HEK293 (cell line): ENCODE measurements around the gene GLB1L2.

ENCODE experiments used
- CTCF ChIP-seq: fragments of 450-650 bp; formaldehyde crosslinking; IDR thresholded peaks from 2 replicates; pipeline ENCODE4 v1.5.1; 2016; ENCODE audit warnings: missing biosample characterization, missing genetic modification characterization
- HOXA7 ChIP-seq: sonication (generic); formaldehyde crosslinking; IDR thresholded peaks from 2 replicates; pipeline ENCODE4 v1.8.1; 2022; ENCODE audit warnings: missing genetic modification reagents, borderline replicate concordance
- SALL2 ChIP-seq: fragments of 450-650 bp; formaldehyde crosslinking; IDR thresholded peaks from 2 replicates; pipeline ENCODE4 v1.5.0; 2017; ENCODE audit warnings: missing biosample characterization, mild to moderate bottlenecking, missing genetic modification characterization, borderline replicate concordance
- SP2 ChIP-seq: fragments of 450-650 bp; formaldehyde crosslinking; IDR thresholded peaks from 2 replicates; pipeline ENCODE4 v1.5.1; 2016; ENCODE audit warnings: missing biosample characterization, missing genetic modification characterization
- ZBTB20 ChIP-seq: fragments of 450-650 bp; formaldehyde crosslinking; IDR thresholded peaks from 2 replicates; pipeline ENCODE4 v1.5.1; 2016; ENCODE audit warnings: missing biosample characterization, missing genetic modification characterization
- ZFP37 ChIP-seq: fragments of 450-650 bp; formaldehyde crosslinking; IDR thresholded peaks from 2 replicates; pipeline ENCODE4 v1.5.1; 2016; ENCODE audit warnings: missing biosample characterization, missing genetic modification characterization
- ZFP69B ChIP-seq: fragments of 450-650 bp; formaldehyde crosslinking; IDR thresholded peaks from 2 replicates; pipeline ENCODE4 v1.5.1; 2016; ENCODE audit warnings: missing biosample characterization, missing genetic modification characterization
- ZNF266 ChIP-seq: fragments of 450-650 bp; formaldehyde crosslinking; IDR thresholded peaks from 2 replicates; pipeline ENCODE4 v1.5.1; 2016; ENCODE audit warnings: missing biosample characterization, missing genetic modification characterization, low read depth
- ZNF280D ChIP-seq: fragments of 450-650 bp; formaldehyde crosslinking; IDR thresholded peaks from 2 replicates; pipeline ENCODE4 v1.5.1; 2016; ENCODE audit warnings: missing biosample characterization, missing genetic modification characterization
- ZNF449 ChIP-seq: fragments of 450-650 bp; formaldehyde crosslinking; IDR thresholded peaks from 2 replicates; pipeline ENCODE4 v1.5.1; 2017; ENCODE audit warnings: missing biosample characterization, mild to moderate bottlenecking, missing genetic modification characterization, moderate library complexity
- ZNF513 ChIP-seq: fragments of 450-650 bp; IDR thresholded peaks from 2 replicates; pipeline ENCODE4 v1.5.1; 2018; ENCODE audit warnings: missing biosample characterization, missing genetic modification characterization
- ZNF548 ChIP-seq: fragments of 450-650 bp; formaldehyde crosslinking; IDR thresholded peaks from 2 replicates; pipeline ENCODE4 v1.5.1; 2016; ENCODE audit warnings: missing biosample characterization, missing genetic modification characterization
- ZNF549 ChIP-seq: fragments of 450-650 bp; IDR thresholded peaks from 2 replicates; pipeline ENCODE4 v1.5.1; 2018; ENCODE audit warnings: missing biosample characterization, missing genetic modification characterization, mild to moderate bottlenecking, inconsistent platforms, moderate library complexity

- TF ChIP-seq ZNF449 (tag by site-specific recombination) (no peak), CTCF (no peak), ZNF548 (no peak), ZNF280D (tag by site-specific recombination) (no peak), HOXA7 (CRISPR knock-in tag) (no peak), ZNF266 (tag by site-specific recombination) (no peak), ZNF549 (tag by site-specific recombination) (no peak), ZFP37 (tag by site-specific recombination) (no peak), ZFP69B (tag by site-specific recombination) (no peak), SALL2 (no peak), ZBTB20 (tag by site-specific recombination) (no peak), SP2 (tag by site-specific recombination) (no peak), ZNF513 (tag by site-specific recombination) (no peak)
Measured at GRCh38 chr11:134349802-134350355, 18.1 kb downstream of the GLB1L2 start.
